Putamen (tissue), 1 donor: ENCODE measurements around the gene CYP27B1.
"Not testable (repeated sequence)": the region's sequence is repeated elsewhere in the genome, so short reads cannot be mapped to it uniquely, and the experiment has no call there.

Experiments
- DNase-seq: peaks from one replicate; pipeline ENCODE4 v3.0.0-alpha.2; 2016; ENCODE audit warnings: low spot score

CYP27B1 gene

DNA sequence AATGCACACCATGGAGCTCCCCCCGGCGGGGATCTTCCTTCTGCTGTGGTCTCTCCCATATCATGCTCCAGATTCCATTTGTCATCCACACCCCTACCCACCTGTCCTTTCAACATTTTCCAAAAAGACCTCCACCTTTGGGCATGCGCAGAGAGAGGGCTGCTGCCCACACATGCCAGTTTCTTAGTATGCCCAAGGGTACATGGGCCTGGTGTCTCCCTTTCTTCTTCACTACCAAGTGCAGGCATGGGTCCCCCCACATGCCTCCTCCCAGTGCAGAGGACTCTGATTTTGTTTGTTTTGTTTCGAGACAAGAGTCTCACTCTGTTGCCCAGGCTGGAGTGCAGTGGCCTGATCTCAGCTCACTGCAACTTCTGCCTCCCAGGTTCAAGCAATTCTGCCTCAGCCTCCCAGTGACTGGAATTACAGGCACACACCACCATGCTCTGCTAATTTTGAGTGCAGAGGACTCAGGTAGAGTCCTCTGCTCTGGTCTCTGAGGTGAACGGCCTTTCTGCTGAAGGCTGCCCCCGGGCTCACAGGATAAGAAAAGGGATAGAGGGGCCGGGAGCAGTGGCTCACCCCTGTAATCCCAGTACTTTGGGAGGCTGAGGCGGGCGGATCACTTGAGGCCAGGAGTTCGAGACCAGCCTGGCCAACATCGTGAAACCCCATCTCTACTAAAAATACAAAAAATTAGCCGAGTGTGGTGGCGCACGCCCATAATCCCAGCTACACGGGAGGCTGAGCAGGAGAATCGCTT lies 44.9 kb downstream of the CYP27B1 start:
- DNase-seq = not testable (repeated sequence)

DNA sequence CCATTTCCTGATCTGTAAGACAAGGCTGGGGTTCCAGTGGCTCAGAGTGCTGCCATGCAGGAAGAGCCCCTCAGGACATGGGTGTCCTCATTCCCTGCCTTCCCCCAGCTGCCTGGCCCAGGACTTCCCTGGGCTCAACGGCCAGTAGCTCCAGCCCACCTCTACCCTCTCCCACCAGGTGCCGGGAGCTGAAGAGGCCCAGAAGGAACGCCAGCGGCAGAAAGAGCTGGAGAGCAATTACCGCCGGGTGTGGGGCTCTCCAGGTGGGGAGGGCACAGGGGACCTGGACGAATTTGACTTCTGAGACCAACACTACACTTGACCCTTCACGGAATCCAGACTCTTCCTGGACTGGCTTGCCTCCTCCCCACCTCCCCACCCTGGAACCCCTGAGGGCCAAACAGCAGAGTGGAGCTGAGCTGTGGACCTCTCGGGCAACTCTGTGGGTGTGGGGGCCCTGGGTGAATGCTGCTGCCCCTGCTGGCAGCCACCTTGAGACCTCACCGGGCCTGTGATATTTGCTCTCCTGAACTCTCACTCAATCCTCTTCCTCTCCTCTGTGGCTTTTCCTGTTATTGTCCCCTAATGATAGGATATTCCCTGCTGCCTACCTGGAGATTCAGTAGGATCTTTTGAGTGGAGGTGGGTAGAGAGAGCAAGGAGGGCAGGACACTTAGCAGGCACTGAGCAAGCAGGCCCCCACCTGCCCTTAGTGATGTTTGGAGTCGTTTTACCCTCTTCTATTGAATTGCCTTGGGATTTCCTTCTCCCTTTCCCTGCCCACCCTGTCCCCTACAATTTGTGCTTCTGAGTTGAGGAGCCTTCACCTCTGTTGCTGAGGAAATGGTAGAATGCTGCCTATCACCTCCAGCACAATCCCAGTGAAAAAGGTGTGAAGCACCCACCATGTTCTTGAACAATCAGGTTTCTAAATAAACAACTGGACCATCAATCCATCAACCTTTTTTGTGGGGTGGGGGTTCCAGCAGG lies 46.0 kb downstream of the CYP27B1 start:
- no peak for DNase-seq

GRCh38 chr12:57719777-57720605 lies 46.9 kb downstream of the CYP27B1 start:
- DNase-seq = no peak

- DNase-seq = no peak
Observed at GRCh38 chr12:57718641-57719528, 48.0 kb downstream of the CYP27B1 start.

- no peak for DNase-seq
Observed at GRCh38 chr12:57717846-57718640, 48.8 kb downstream of the CYP27B1 start.

- no peak for DNase-seq
Observed at GRCh38 chr12:57717131-57717530, 49.7 kb downstream of the CYP27B1 start.

GRCh38 chr12:57716305-57716704 lies 50.6 kb downstream of the CYP27B1 start:
- no peak for DNase-seq

DNA sequence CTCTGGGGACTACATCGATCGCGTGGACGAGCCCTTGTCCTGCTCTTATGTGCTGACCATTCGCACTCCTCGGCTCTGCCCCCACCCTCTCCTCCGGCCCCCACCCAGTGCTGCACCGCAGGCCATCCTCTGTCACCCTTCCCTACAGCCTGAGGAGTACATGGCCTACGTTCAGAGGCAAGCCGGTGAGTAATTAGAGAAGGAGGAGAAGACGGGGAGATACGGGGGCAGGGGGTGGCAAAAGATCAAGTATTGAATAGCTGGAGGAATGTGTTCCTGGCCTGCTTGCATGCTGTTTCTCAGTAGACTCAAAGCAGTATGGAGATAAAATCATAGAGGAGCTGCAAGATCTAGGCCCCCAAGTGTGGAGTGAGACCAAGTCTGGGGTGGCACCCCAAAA lies 51.1 kb downstream of the CYP27B1 start:
- DNase-seq = no peak

- DNase-seq = not testable (repeated sequence)
Observed at GRCh38 chr12:57715036-57715748, 51.7 kb downstream of the CYP27B1 start.

DNA sequence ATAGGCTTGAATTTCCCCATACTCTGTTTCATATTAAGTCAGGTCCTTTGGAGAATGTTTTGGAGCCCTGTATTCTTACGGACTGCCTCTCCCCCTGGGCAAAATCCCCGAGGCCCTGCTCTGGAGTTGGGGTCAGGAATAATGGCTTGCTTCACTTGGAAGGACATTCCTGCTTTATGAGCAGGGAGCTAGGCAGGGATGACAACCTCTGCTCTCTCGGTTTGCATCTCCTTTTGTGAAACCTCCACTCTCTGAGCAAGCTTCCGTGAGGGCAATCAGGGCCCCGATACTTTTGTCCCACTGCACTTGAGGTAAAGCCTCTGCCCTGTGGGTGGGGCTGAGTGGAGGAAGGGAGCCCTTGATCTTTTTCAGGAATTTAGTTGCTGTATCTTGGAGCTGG lies 53.7 kb downstream of the CYP27B1 start:
- no peak for DNase-seq

- peak; percentile 45 for DNase-seq
Observed at GRCh38 chr12:57712701-57713100, 54.2 kb downstream of the CYP27B1 start.
